GM23248 (cell line): ENCODE results near the gene EGFL7. TPM values are rescaled to one million over a fixed set of nuclear protein-coding genes. Genes with fewer than 3 reads are reported as not detected.

Source experiments
- DNase-seq: peaks from one replicate; pipeline ENCODE4 v3.0.0-alpha.2; 2015
- H2AFZ ChIP-seq: fragments of 200-600 bp; sonication (generic); 2 replicates; pipeline ENCODE4 v1.6.1; 2016; ENCODE audit warnings: antibody characterized with exemption
- H3F3A ChIP-seq: fragments of 200-600 bp; sonication (generic); 2 replicates; pipeline ENCODE4 v1.6.1; 2016; ENCODE audit warnings: mild to moderate bottlenecking, antibody characterized with exemption, mixed run types; ENCODE audit not compliant: insufficient read depth
- H3K27ac ChIP-seq: fragments of 200-600 bp; sonication (generic); 2 replicates; pipeline ENCODE4 v1.5.1; 2016; ENCODE audit warnings: mild to moderate bottlenecking
- H3K27me3 ChIP-seq: fragments of 200-600 bp; sonication (generic); replicated peaks from 2 replicates; pipeline ENCODE4 v1.6.1; 2016; ENCODE audit warnings: mild to moderate bottlenecking; ENCODE audit not compliant: insufficient read depth
- H3K36me3 ChIP-seq: fragments of 200-600 bp; sonication (generic); 2 replicates; pipeline ENCODE4 v1.6.1; 2016; ENCODE audit warnings: low read depth, mild to moderate bottlenecking
- H3K4me1 ChIP-seq: fragments of 200-600 bp; sonication (generic); 2 replicates; pipeline ENCODE4 v1.6.1; 2016; ENCODE audit warnings: mild to moderate bottlenecking; ENCODE audit not compliant: insufficient read depth
- H3K4me2 ChIP-seq: fragments of 200-600 bp; sonication (generic); one replicate; pipeline ENCODE4 v1.6.1; 2016; ENCODE audit warnings: mild to moderate bottlenecking; ENCODE audit not compliant: unreplicated experiment
- H3K4me3 ChIP-seq: fragments of 200-600 bp; sonication (generic); 2 replicates; pipeline ENCODE4 v1.5.1; 2016; ENCODE audit warnings: mild to moderate bottlenecking
- H3K79me2 ChIP-seq: fragments of 200-600 bp; sonication (generic); 2 replicates; pipeline ENCODE4 v1.6.1; 2016; ENCODE audit warnings: mild to moderate bottlenecking; ENCODE audit not compliant: insufficient read depth
- H3K9ac ChIP-seq: fragments of 200-600 bp; sonication (generic); 2 replicates; pipeline ENCODE4 v1.6.1; 2016; ENCODE audit warnings: mild to moderate bottlenecking
- H3K9me2 ChIP-seq: fragments of 200-600 bp; sonication (generic); 2 replicates; pipeline ENCODE4 v1.6.1; 2016; ENCODE audit warnings: mixed run types, mild to moderate bottlenecking, moderate library complexity; ENCODE audit not compliant: insufficient read depth
- H3K9me3 ChIP-seq: fragments of 200-600 bp; sonication (generic); one replicate; pipeline ENCODE4 v1.6.1; 2017; ENCODE audit warnings: low read depth
- H4K20me1 ChIP-seq: fragments of 200-600 bp; sonication (generic); 2 replicates; pipeline ENCODE4 v1.6.0; 2016; ENCODE audit not compliant: insufficient read depth
- EZH2 ChIP-seq: fragments of 200-600 bp; sonication (generic); IDR thresholded peaks from 2 replicates; pipeline ENCODE4 v1.6.1; 2018; ENCODE audit warnings: antibody characterized with exemption, mild to moderate bottlenecking; ENCODE audit not compliant: insufficient read depth, poor library complexity, severe bottlenecking
- EZH2phosphoT487 ChIP-seq: fragments of 200-600 bp; sonication (generic); IDR thresholded peaks from 2 replicates; pipeline ENCODE4 v1.6.1; 2018; ENCODE audit warnings: antibody characterized with exemption, moderate library complexity, mild to moderate bottlenecking, low read depth; ENCODE audit not compliant: insufficient read depth
- WGBS, 2 experiments: methylation state at CpG; one replicate each; pipeline ENCODE4 v1.1.6; 2015 to 2017; ENCODE audit warnings: low lambda C conversion rate in 2 of 2, low coverage in 1 of 2; ENCODE audit errors: missing lambda C conversion rate in 2 of 2; 5-methylcytosine and 5-hydroxymethylcytosine counted together
- in situ Hi-C: fragments of 300-500 bp; cut with MboI; formaldehyde crosslinking; loops from 2 replicates; pipeline ENCODE4 v1.15.0; 2020
- polyA plus RNA-seq: library from polyadenylated mRNA; unstranded; fragments of >200 nt; fragmentation: Nextera tagmentation; extraction: Ambion mirVana; gene quantifications from 2 replicates; pipeline ENCODE4 v1.2.1, GENCODE V29; 2016
- total RNA-seq: library from RNA; depleted of rRNA; stranded (reverse); fragments of >200 nt; shearing (Covaris generic); gene quantifications from 2 replicates; pipeline ENCODE4 v1.2.3, GENCODE V29; 2014

Gene EGFL7
- total and polyA plus RNA-seq, 2 experiments from 2014 or later, result 13.7 to 15.3 TPM

- H3K9me2 ChIP-seq, result no peaks in the 10 kb centered on the region
- in situ Hi-C loops, result no loop called here
- no peak overlapping the region for H2AFZ ChIP-seq
- WGBS, 2 experiments, result 77 to 79% methylated on average over 21 to 22 of the region's 22 CpGs
- H3F3A ChIP-seq, result no peaks in the 10 kb centered on the region
- H3K9ac ChIP-seq, result no peak overlapping the region
- TF ChIP-seq EZH2 (no peak), EZH2phosphoT487 (no peak)
- H3K4me1 ChIP-seq, result no peaks in the 10 kb centered on the region
- no peak overlapping the region for H3K27ac ChIP-seq
- H3K79me2 ChIP-seq, result peaks cover 17% of the 10 kb centered on the region
- H4K20me1 ChIP-seq, result no peaks in the 10 kb centered on the region
- DNase-seq, result no peak
- H3K4me2 ChIP-seq, result no peak overlapping the region
- H3K9me3 ChIP-seq, result no peaks in the 10 kb centered on the region
- no peaks in the 10 kb centered on the region for H3K27me3 ChIP-seq
- no peak overlapping the region for H3K4me3 ChIP-seq
- H3K36me3 ChIP-seq, result no peaks in the 10 kb centered on the region
Observed at GRCh38 chr9:136679431-136679941, 16.8 kb downstream of the EGFL7 start.

GRCh38 chr9:136681029-136681428 is 18.3 kb downstream of the EGFL7 start:
- no peak for DNase-seq
- H3K27ac ChIP-seq, result no peak overlapping the region
- no peak overlapping the region for H3K4me3 ChIP-seq
- peaks cover 33% of the 10 kb centered on the region for H3K79me2 ChIP-seq
- H2AFZ ChIP-seq, result no peak overlapping the region
- 92 to 94% methylated on average over 17 of the region's 17 CpGs for WGBS, 2 experiments
- in situ Hi-C loops, result no loop called here
- H3K27me3 ChIP-seq, result no peaks in the 10 kb centered on the region
- peaks cover 5% of the 10 kb centered on the region for H3K4me1 ChIP-seq
- no peaks in the 10 kb centered on the region for H3F3A ChIP-seq
- H3K36me3 ChIP-seq, result no peaks in the 10 kb centered on the region
- no peak overlapping the region for H3K4me2 ChIP-seq
- TF ChIP-seq EZH2, result no peak
- no peak for TF ChIP-seq EZH2phosphoT487
- H3K9me2 ChIP-seq, result no peaks in the 10 kb centered on the region
- H3K9ac ChIP-seq, result no peak overlapping the region
- no peaks in the 10 kb centered on the region for H4K20me1 ChIP-seq
- H3K9me3 ChIP-seq, result no peaks in the 10 kb centered on the region

GRCh38 chr9:136681945-136682699 is 19.4 kb downstream of the EGFL7 start:
- Histone ChIP-seq H2AFZ (no peak overlapping the region), H3K9me2 (no peaks in the 10 kb centered on the region), H3K4me3 (no peak overlapping the region), H3K4me2 (no peak overlapping the region), H3K27ac (no peak overlapping the region), H3K36me3 (no peaks in the 10 kb centered on the region), H3K4me1 (peaks cover 5% of the 10 kb centered on the region), H3F3A (no peaks in the 10 kb centered on the region), H4K20me1 (no peaks in the 10 kb centered on the region), H3K27me3 (no peaks in the 10 kb centered on the region), H3K9ac (no peak overlapping the region), H3K9me3 (no peaks in the 10 kb centered on the region), H3K79me2 (peaks cover 38% of the 10 kb centered on the region)
- DNase-seq, result no peak
- in situ Hi-C loops, result no loop called here
- no peak for TF ChIP-seq EZH2phosphoT487
- TF ChIP-seq EZH2, result no peak
- 82 to 90% methylated on average over 18 to 20 of the region's 20 CpGs for WGBS, 2 experiments

- Histone ChIP-seq H3K36me3 (no peaks in the 10 kb centered on the region), H3K4me3 (no peak overlapping the region), H3F3A (no peaks in the 10 kb centered on the region), H3K9ac (no peak overlapping the region), H4K20me1 (no peaks in the 10 kb centered on the region), H3K4me1 (peaks cover 5% of the 10 kb centered on the region), H3K27me3 (no peaks in the 10 kb centered on the region), H3K9me2 (no peaks in the 10 kb centered on the region), H3K4me2 (no peak overlapping the region), H3K9me3 (no peaks in the 10 kb centered on the region), H2AFZ (no peak overlapping the region), H3K79me2 (peaks cover 38% of the 10 kb centered on the region), H3K27ac (no peak overlapping the region)
- DNase-seq, result no peak
- TF ChIP-seq EZH2, result no peak
- TF ChIP-seq EZH2phosphoT487, result no peak
- in situ Hi-C loops, result no loop called here
- 84 to 88% methylated on average over 8 to 10 of the region's 10 CpGs for WGBS, 2 experiments
Observed at GRCh38 chr9:136682710-136683109, 20.0 kb downstream of the EGFL7 start.
